ENCODE measurements around the gene LRIG3.

LRIG3 gene

GRCh38 chr12:58850826-58851225 lies 69.5 kb downstream of the LRIG3 start:
- no peak for DNase-seq

DNA sequence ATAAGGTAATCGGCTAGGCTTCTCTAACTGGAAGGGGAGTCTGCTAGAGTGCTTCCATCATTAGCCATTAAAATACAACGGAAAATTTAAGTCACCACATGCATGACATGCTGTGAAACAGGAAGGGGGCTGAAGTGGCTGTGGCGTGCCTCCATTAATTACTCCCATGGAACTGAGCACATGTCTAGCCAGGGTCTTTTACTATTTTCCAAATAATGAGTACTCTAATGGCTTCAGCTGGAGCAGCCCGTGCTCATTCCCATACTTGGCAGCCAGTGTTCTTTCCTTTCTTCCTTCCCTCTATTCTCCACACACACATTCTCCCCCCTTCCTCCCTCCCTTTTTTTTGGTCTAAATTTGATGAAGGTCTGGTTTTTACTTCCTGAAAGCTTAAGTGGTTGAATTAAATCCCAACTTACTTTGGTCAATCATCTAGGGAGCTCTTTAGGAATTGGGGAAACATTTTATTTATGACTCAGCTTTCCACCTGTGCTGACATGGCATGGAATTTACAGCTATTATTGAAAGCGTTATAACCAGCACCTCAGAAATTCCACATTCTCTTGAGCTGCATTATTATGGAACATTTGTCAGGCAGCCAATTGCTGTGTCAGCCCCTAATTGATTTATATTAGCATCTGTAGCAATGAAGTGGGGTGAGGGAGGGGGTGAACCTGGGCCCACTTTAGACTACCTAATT lies 72.3 kb downstream of the LRIG3 start:
- peak; percentile 10 for DNase-seq

DNA sequence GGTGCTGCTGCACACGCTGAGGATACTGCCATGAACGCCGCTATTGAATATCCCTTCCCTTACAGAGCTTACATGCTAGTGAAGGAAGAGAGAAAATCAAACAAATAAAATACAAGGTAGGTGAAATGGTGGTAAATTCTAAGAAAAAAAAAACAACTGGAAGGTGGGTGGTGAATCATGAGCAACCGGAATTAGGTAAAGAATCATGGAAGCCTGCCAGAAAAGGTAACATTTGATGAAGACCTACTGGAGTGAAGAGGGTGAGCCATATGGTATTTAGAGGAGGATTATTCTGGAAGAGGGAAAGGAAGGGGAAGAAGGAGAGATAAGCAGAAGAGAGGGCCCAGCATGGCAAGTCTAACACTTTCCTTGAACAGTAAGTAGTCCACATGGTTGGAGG lies 76.1 kb downstream of the LRIG3 start:
- no peak for DNase-seq

DNA sequence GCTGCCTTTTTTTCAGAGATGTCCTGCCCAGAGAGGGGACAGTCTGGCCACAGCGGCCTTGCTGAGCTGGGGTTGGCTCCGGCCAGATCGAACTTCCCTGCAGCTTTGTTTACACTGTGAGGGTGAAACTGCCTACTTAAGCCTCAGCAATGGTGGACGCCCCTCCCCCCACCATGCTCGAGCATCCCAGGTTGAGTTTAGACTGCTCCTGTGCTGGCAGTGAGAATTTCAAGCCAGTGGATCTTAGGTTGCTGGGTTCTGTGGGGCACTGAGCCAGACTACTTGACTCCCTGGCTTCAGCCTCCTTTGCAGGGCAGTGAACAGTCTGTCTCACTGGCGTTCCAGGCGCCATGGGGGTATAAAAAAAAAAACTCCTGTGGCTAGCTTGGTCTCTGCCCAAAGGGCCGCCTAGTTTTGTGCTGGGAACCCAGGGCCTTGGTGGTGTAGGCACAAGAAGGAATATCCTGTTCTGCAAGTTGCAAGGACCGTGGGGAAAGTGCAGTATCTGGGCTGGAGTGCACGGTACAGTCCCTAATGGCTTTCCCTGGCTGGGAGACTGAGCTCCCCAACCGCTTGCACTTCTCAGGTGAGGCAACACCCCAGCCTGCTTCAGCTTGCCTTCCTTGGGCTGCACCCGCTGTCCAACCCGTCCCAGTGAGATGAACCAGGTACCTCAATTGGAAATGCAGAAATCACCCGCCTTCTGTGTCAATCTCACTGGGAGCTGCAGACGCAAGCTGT lies 79.1 kb downstream of the LRIG3 start:
- no peak for DNase-seq

DNA sequence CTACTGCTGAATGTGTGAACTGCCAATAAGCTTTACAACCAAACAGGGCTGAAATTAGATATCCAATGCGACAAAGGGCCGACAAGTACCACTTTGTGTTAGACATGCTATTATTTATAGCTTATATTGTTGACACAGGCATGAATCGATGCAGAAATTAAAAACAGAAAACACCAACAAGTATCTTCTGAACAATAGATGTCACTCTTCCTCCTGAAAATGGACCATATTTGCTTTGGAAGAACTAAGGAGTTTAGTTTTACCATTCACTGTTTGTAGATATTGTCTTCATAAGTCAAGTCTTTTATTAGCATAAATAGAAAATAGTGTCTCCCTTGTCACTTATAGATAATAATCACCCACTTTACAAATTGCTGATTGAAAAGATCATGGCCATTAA lies 86.5 kb downstream of the LRIG3 start:
- DNase-seq: peak; percentile 9

DNA sequence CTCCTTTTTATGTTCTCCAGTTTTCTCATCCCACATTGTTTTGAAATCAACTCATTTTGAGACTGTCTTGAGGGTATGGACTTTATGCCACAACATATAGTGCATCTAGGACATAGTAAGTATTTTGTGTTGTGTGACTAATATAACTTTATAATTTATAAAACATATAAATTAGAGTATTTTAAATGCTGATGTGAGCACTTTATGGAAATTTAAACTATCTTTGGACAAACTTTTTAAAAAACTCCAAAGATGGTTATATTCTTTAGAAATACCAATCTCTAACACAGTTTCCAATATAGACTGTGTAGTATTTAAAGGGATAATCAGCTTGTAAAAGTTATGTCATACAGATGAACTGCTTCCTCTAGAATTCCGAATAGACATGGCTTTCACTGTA lies 87.4 kb downstream of the LRIG3 start:
- no peak for DNase-seq
